ENCODE results near the gene PABPN1.
A peak's percentile ranks its signal among the peaks of the same experiment; 100 is the strongest.
"Not testable (repeated sequence)": the region's sequence is repeated elsewhere in the genome, so short reads cannot be mapped to it uniquely, and the experiment has no call there.

Gene PABPN1, protein sequence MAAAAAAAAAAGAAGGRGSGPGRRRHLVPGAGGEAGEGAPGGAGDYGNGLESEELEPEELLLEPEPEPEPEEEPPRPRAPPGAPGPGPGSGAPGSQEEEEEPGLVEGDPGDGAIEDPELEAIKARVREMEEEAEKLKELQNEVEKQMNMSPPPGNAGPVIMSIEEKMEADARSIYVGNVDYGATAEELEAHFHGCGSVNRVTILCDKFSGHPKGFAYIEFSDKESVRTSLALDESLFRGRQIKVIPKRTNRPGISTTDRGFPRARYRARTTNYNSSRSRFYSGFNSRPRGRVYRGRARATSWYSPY

DNA sequence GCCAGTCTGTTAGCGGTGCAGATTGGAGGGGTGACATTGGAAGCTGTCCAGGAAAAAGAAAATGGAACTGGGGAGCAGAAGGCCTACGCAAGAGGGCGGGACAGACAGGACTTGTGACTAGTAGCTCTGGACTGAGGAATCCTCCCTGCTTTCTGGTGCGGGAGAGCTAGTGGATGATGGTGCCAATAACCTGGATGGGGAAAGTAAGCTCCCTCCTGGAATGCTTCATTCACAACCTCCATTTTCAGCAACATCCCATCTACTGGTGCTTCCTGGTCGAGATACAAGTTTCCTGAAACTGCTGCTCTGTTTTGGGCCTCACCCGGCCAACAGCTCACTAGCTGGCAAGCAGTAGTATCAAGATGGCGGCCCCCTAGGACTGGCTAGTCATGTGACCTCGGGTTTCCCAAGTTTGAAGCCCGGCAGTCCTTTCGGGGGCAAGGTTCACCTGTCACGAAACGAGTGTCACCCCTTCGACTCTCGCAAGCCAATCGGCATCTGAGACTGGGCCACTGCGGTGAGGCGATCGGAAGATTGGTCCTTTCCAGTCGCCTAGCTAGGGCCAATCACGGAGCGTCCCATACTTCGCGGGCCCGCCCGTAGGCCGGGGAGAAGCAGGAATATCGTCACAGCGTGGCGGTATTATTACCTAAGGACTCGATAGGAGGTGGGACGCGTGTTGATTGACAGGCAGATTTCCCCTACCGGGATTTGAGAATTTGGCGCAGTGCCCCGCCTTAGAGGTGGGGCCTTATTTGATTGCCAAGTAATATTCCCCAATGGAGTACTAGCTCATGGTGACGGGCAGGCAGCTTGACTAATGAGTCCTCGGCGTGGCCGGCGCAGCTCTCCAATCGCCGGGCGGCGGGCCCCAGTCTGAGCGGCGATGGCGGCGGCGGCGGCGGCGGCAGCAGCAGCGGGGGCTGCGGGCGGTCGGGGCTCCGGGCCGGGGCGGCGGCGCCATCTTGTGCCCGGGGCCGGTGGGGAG, at the start of gene PABPN1:
Gene PABPN1, plus strand, starts transcription at position 874 of the 988 bp plus-strand sequence. Its CDS starts 13 bp downstream, at position 887.
- H3K9me3 ChIP-seq (ENCODE audit: insufficient read depth, low read length) = no peaks in the 10 kb centered on the region
- peak; percentile 93 for TF ChIP-seq YY1 (IDR thresholded peaks at IDR 0.05; ENCODE audit: insufficient read depth, insufficient read length)
- TF ChIP-seq SUZ12 (IDR thresholded peaks at IDR 0.05; ENCODE audit: extremely low read depth, insufficient read depth, insufficient read length) = no peak
- no peak for TF ChIP-seq ZNF274 (IDR thresholded peaks at IDR 0.05; ENCODE audit: low read depth, low read length)
- no peaks in the 10 kb centered on the region for H3K4me1 ChIP-seq (ENCODE audit: insufficient read depth, insufficient read length)
- H3K36me3 ChIP-seq (ENCODE audit: insufficient read depth, insufficient read length, low read length) = peaks cover 47% of the 10 kb centered on the region
- H3K9ac ChIP-seq (ENCODE audit: insufficient read length, low read depth) = peak within 1 kb of the TSS; percentile 92
- DNase-seq (ENCODE audit: low read depth, low spot score) = peak; percentile 99
- H3K4me3 ChIP-seq (ENCODE audit: insufficient read length, low read depth) = peak within 1 kb of the TSS; percentile 83
- no peaks in the 10 kb centered on the region for H3K27me3 ChIP-seq (ENCODE audit: insufficient read depth, insufficient read length)

DNA sequence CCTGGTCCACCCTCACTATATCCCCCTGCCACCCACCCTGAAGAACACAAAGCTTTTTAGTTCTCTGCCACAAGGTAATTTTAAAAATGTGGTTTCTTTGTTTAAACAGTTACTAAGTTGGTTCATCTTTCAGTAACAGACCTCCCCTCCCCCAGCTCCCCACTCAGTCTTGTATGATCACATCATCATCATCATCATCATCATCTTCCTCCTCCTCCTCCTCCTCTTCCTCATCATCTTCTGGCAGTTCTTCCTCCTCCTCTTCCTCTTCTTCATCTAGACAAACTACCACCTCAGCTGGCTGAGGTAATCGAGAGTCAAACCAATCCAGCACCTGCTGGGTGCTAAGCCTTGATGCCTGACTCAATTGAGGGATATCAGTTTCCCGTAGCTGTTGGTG, 45.8 kb upstream of the PABPN1 start:
- H3K4me1 ChIP-seq (ENCODE audit: insufficient read depth, insufficient read length) = no peaks in the 10 kb centered on the region
- H3K27me3 ChIP-seq (ENCODE audit: insufficient read depth, insufficient read length) = peaks cover under 1% of the 10 kb centered on the region
- TF ChIP-seq ZNF274 (IDR thresholded peaks at IDR 0.05; ENCODE audit: low read depth, low read length) (no peak), YY1 (IDR thresholded peaks at IDR 0.05; ENCODE audit: insufficient read depth, insufficient read length) (no peak)

DNA sequence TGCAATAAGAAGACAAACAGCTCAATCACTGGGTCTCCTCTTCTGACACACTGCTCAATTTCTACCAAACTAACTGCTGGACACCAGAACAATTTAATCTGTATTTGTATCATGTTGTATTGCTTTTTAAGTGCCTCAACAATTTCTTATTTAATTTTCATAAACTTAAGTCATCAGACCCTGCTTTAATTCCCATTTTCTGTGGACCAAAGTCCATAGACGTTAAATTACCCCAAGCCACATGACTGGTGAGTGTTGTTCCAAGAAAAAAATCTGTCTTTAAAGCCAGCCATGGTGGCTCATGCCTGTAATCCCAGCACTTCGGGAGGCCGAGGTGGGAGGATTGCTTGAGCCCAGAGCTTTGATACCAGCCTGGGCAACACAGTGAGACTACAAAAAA, 44.1 kb upstream of the PABPN1 start:
- peaks cover 14% of the 10 kb centered on the region for H3K36me3 ChIP-seq (ENCODE audit: insufficient read depth, insufficient read length, low read length)
- no peak for DNase-seq (ENCODE audit: low read depth, low spot score)
- H3K4me3 ChIP-seq (ENCODE audit: insufficient read length, low read depth) = no peak overlapping the region
- H3K4me1 ChIP-seq (ENCODE audit: insufficient read depth, insufficient read length) = no peaks in the 10 kb centered on the region
- no peak for TF ChIP-seq YY1 (IDR thresholded peaks at IDR 0.05; ENCODE audit: insufficient read depth, insufficient read length)
- TF ChIP-seq SUZ12 (IDR thresholded peaks at IDR 0.05; ENCODE audit: extremely low read depth, insufficient read depth, insufficient read length) = no peak
- no peak for TF ChIP-seq ZNF274 (IDR thresholded peaks at IDR 0.05; ENCODE audit: low read depth, low read length)
- no peaks in the 10 kb centered on the region for H3K9me3 ChIP-seq (ENCODE audit: insufficient read depth, low read length)
- H3K27me3 ChIP-seq (ENCODE audit: insufficient read depth, insufficient read length) = no peaks in the 10 kb centered on the region
- no peak overlapping the region for H3K9ac ChIP-seq (ENCODE audit: insufficient read length, low read depth)

More for the DNA sequence above, 45.8 kb upstream of the PABPN1 start:
- Histone ChIP-seq H3K9me3 (ENCODE audit: insufficient read depth, low read length) (no peaks in the 10 kb centered on the region), H3K4me3 (ENCODE audit: insufficient read length, low read depth) (no peak overlapping the region), H3K36me3 (ENCODE audit: insufficient read depth, insufficient read length, low read length) (peaks cover 14% of the 10 kb centered on the region), H3K9ac (ENCODE audit: insufficient read length, low read depth) (no peak overlapping the region)
- no peak for DNase-seq (ENCODE audit: low read depth, low spot score)

DNA sequence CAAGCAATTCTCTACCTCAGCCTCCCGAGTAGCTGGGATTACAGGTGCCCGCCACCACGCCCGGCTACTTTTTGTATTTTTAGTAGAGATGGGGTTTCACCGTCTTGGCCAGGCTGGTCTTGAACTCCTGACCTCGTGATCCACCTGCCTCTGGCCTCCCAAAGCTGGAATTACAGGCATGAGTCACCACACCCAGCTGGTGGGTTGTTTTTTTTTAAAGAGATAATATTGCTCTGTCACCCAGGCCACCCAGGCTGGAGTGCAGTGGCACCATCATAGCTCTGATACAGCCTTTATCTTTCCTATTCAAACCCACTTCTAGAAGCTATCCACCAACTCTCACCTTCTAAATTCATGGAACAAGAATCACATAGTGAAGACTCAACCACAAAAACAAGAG, 43.3 kb upstream of the PABPN1 start:
- not testable (repeated sequence) for H3K27me3 ChIP-seq (ENCODE audit: insufficient read depth, insufficient read length); H3K4me1 ChIP-seq (ENCODE audit: insufficient read depth, insufficient read length); DNase-seq (ENCODE audit: low read depth, low spot score); H3K9ac ChIP-seq (ENCODE audit: insufficient read length, low read depth); H3K9me3 ChIP-seq (ENCODE audit: insufficient read depth, low read length); H3K4me3 ChIP-seq (ENCODE audit: insufficient read length, low read depth)
- peaks cover 14% of the 10 kb centered on the region for H3K36me3 ChIP-seq (ENCODE audit: insufficient read depth, insufficient read length, low read length)

DNA sequence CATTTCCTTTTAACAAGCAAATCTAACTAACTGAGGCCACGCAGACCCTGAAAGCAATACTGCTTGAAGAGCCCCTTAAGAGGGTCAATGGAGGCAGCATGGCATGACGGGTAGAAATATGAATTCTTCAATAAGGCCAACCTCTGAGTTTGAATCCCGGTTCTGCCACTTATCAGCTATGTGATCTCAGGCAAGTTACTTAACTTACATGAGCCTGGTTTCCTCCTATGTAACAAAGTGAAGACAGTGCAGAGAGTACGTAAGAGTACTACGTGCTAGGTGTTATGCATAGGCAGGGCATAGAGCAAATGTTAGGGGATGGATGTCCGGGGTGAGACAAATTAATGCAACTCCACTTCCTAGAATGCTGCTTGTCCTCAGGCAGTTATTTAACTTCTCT, 40.0 kb upstream of the PABPN1 start:
- Histone ChIP-seq H3K27me3 (ENCODE audit: insufficient read depth, insufficient read length) (peaks cover 11% of the 10 kb centered on the region), H3K4me1 (ENCODE audit: insufficient read depth, insufficient read length) (no peaks in the 10 kb centered on the region), H3K36me3 (ENCODE audit: insufficient read depth, insufficient read length, low read length) (peaks cover 13% of the 10 kb centered on the region), H3K4me3 (ENCODE audit: insufficient read length, low read depth) (no peak overlapping the region), H3K9me3 (ENCODE audit: insufficient read depth, low read length) (no peaks in the 10 kb centered on the region), H3K9ac (ENCODE audit: insufficient read length, low read depth) (no peak overlapping the region)
- DNase-seq (ENCODE audit: low read depth, low spot score) = no peak
- TF ChIP-seq SUZ12 (IDR thresholded peaks at IDR 0.05; ENCODE audit: extremely low read depth, insufficient read depth, insufficient read length) (no peak), ZNF274 (IDR thresholded peaks at IDR 0.05; ENCODE audit: low read depth, low read length) (no peak)

DNA sequence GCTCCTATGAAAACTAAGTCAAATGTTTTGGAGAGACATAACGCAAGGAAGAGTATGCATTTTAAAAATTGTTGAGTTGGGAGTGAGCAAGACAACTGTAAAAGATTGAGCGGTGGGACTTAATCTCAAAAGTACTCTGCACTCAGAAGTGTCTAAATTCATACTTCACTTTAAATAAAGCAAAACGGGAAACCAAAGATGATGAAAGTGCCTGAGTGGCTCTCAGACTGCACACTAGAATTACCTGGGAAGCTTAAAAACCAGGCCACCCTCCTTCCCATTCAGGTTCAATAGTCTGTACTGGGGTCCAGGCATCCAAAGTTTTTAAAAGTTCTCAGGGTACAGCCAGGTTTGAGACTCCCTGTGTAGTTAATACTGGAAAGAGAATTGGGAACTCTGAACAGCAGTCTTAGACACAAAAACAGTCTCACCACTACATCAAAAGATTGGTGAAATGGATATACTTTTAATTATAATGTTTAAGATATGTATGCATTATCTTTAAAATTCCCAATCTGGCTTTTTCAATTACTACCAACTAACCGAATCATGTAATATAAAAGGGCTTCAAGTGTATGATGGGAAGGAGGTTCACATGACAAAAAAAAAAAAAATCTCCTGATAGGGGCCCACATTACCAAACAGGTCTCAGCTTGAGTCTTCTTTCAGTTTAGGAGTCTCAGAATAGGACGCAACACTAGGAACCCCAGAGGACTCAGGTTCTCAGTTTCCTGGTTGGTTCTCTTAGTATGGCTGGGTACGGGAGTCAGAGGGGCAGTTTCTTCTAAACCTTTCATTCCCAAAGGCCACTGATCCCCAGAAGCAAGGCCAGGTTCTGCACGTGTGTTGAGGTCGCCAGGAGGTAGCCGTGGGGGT, 36.4 kb upstream of the PABPN1 start:
- DNase-seq (ENCODE audit: low read depth, low spot score) = no peak
- Histone ChIP-seq H3K4me1 (ENCODE audit: insufficient read depth, insufficient read length) (peaks cover 4% of the 10 kb centered on the region), H3K9ac (ENCODE audit: insufficient read length, low read depth) (peak overlapping the region; percentile 89), H3K27me3 (ENCODE audit: insufficient read depth, insufficient read length) (peaks cover 31% of the 10 kb centered on the region), H3K36me3 (ENCODE audit: insufficient read depth, insufficient read length, low read length) (peaks cover 5% of the 10 kb centered on the region), H3K4me3 (ENCODE audit: insufficient read length, low read depth) (peak overlapping the region; percentile 81), H3K9me3 (ENCODE audit: insufficient read depth, low read length) (no peaks in the 10 kb centered on the region)
- TF ChIP-seq YY1 (IDR thresholded peaks at IDR 0.05; ENCODE audit: insufficient read depth, insufficient read length) (no peak), ZNF274 (IDR thresholded peaks at IDR 0.05; ENCODE audit: low read depth, low read length) (0 out of 2 replicates have a peak, but pooled peaks have one; percentile 20)
